OCI-LY7 (cell line): ENCODE results near the gene SLC25A1. TPM values are rescaled to one million over a fixed set of nuclear protein-coding genes. Genes with fewer than 3 reads are reported as not detected.

Experiments
- BruUV-seq: library from RNA; stranded (reverse); fragments of 400-500 nt; replicated peaks from 2 replicates; lab custom pipeline; 2021; lab: Mats Ljungman, UMichigan
- CTCF ChIA-PET: fragments of 300-600 bp; sonication (Branson Sonifier 250); formaldehyde crosslinking; loops from one replicate; lab custom pipeline; 2022; ENCODE audit warnings: antibody characterized with exemption; ENCODE audit not compliant: unreplicated experiment; lab: Charles Lee
- POLR2A ChIA-PET: fragments of 300-600 bp; sonication (Branson Sonifier 250); formaldehyde crosslinking; loops from one replicate; lab custom pipeline; 2022; ENCODE audit warnings: antibody characterized with exemption; lab: Charles Lee
- DNase-seq: peaks from one replicate; pipeline ENCODE4 v3.0.0-alpha.2; 2015; ENCODE audit warnings: low spot score
- H2AFZ ChIP-seq: fragments of 200-600 bp; sonication (generic), shearing (Covaris generic); 2 replicates; pipeline ENCODE4 v1.6.1; 2014; ENCODE audit warnings: mild to moderate bottlenecking, antibody characterized with exemption, low read length, moderate library complexity
- H3K27ac ChIP-seq: fragments of 200-600 bp; sonication (generic); 2 replicates; pipeline ENCODE4 v1.5.1; 2014; ENCODE audit warnings: mixed run types, low read depth, mild to moderate bottlenecking, moderate library complexity, low read length, inconsistent platforms; ENCODE audit not compliant: poor library complexity, severe bottlenecking
- H3K36me3 ChIP-seq: fragments of 200-600 bp; sonication (generic); 2 replicates; pipeline ENCODE4 v1.6.1; 2014; ENCODE audit warnings: mild to moderate bottlenecking, antibody characterized with exemption, low read length, moderate library complexity, mixed read lengths; ENCODE audit not compliant: insufficient read depth
- H3K4me1 ChIP-seq: fragments of 200-600 bp; sonication (generic); 2 replicates; pipeline ENCODE4 v1.5.1; 2014; ENCODE audit warnings: mild to moderate bottlenecking, low read length; ENCODE audit not compliant: insufficient read depth, poor library complexity, severe bottlenecking
- H3K4me2 ChIP-seq: fragments of 200-600 bp; sonication (generic); 2 replicates; pipeline ENCODE4 v1.6.1; 2014; ENCODE audit warnings: mild to moderate bottlenecking, low read length
- H3K4me3 ChIP-seq: fragments of 200-600 bp; sonication (generic); 2 replicates; pipeline ENCODE4 v1.5.1; 2014; ENCODE audit warnings: mild to moderate bottlenecking, low read depth, low read length; ENCODE audit not compliant: poor library complexity, severe bottlenecking
- H3K79me2 ChIP-seq: fragments of 200-600 bp; sonication (generic); 2 replicates; pipeline ENCODE4 v1.6.1; 2016; ENCODE audit warnings: low read depth, mild to moderate bottlenecking, low read length, moderate library complexity, mixed read lengths; ENCODE audit not compliant: insufficient read depth
- H3K9me2 ChIP-seq: fragments of 200-600 bp; sonication (generic); 2 replicates; pipeline ENCODE4 v1.6.1; 2016; ENCODE audit warnings: mild to moderate bottlenecking, low read length, mixed read lengths; ENCODE audit not compliant: insufficient read depth
- H3K9me3 ChIP-seq: fragments of 200-600 bp; sonication (generic); 2 replicates; pipeline ENCODE4 v1.6.1; 2014; ENCODE audit warnings: mild to moderate bottlenecking, mixed run types, low read length, mixed read lengths
- H4K20me1 ChIP-seq: fragments of 200-600 bp; sonication (generic); 2 replicates; pipeline ENCODE4 v1.6.1; 2014; ENCODE audit warnings: mild to moderate bottlenecking, antibody characterized with exemption, low read length, moderate library complexity, mixed read lengths; ENCODE audit not compliant: insufficient read depth
- EZH2phosphoT487 ChIP-seq: fragments of 200-600 bp; sonication (generic); IDR thresholded peaks from 2 replicates; pipeline ENCODE4 v1.6.1; 2018; ENCODE audit warnings: low read depth, borderline replicate concordance, mild to moderate bottlenecking, mixed run types, antibody characterized with exemption, low read length, moderate library complexity, mixed read lengths
- intact Hi-C: fragments of 100-400 bp; cut with micrococcal nuclease; formaldehyde crosslinking; loops from one replicate; pipeline ENCODE4 v1.10.0; 2022; ENCODE audit not compliant: unreplicated experiment
- total RNA-seq, 2 experiments: library from RNA; depleted of rRNA in 1 of 2; stranded (reverse); fragments of >200 nt in 1 of 2; shearing (Covaris generic) in 1 of 2; gene quantifications; 2 replicates each; pipeline ENCODE4 v1.2.3, GENCODE V29; 2014 to 2022
- TF ChIP-seq, protein P1 (sequence below): fragments of 200-600 bp; sonication (generic); conservative IDR thresholded peaks from 2 replicates; pipeline ENCODE4 v1.5.1; 2014; ENCODE audit warnings: mild to moderate bottlenecking, antibody characterized with exemption, low read length, moderate library complexity, mixed read lengths

The SLC25A1 gene
- total RNA-seq, 2 experiments from 2014 or later, result 59.5 to 117 TPM

DNA sequence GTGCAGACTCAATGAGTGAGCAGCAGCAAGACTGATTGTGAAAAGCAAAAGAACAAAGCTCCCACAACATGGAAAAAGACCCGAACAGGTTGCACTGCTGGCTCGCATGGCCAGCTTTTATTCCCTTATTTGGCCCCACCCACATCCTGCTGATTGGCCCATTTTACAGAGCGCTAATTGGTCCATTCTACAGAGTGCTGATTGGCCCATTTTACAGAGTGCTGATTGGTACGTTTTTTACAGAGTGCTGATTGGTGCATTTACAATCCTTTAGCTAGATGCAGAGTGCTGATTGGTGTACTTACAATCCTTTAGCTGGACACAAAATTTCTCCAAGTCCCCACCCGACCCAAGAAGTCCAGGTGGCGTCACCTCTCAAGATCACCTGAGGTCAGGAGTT is 15.3 kb upstream of the SLC25A1 start:
- Histone ChIP-seq H3K4me3 (no peak overlapping the region), H3K27ac (no peak overlapping the region), H3K79me2 (no peaks in the 10 kb centered on the region), H2AFZ (no peak overlapping the region), H3K4me1 (peaks cover 9% of the 10 kb centered on the region), H3K4me2 (no peak overlapping the region), H3K36me3 (no peaks in the 10 kb centered on the region), H4K20me1 (no peaks in the 10 kb centered on the region), H3K9me2 (no peaks in the 10 kb centered on the region), H3K9me3 (no peaks in the 10 kb centered on the region)
- no TSS peak for BruUV-seq
- no peak for DNase-seq
- intact Hi-C loops, result no loop called here
- ChIA-PET POLR2A (interaction anchor here (0.6 to 1.2 kb wide), 3 partner anchors 11 to 49 kb away, joined by 3 to 4 read pairs (median 3); partner anchors contain the start of gene SLC25A1), CTCF (no interaction called here)
- TF ChIP-seq EZH2phosphoT487, result no peak
- TF ChIP-seq, protein P1, sequence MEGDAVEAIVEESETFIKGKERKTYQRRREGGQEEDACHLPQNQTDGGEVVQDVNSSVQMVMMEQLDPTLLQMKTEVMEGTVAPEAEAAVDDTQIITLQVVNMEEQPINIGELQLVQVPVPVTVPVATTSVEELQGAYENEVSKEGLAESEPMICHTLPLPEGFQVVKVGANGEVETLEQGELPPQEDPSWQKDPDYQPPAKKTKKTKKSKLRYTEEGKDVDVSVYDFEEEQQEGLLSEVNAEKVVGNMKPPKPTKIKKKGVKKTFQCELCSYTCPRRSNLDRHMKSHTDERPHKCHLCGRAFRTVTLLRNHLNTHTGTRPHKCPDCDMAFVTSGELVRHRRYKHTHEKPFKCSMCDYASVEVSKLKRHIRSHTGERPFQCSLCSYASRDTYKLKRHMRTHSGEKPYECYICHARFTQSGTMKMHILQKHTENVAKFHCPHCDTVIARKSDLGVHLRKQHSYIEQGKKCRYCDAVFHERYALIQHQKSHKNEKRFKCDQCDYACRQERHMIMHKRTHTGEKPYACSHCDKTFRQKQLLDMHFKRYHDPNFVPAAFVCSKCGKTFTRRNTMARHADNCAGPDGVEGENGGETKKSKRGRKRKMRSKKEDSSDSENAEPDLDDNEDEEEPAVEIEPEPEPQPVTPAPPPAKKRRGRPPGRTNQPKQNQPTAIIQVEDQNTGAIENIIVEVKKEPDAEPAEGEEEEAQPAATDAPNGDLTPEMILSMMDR, result no peak

DNA sequence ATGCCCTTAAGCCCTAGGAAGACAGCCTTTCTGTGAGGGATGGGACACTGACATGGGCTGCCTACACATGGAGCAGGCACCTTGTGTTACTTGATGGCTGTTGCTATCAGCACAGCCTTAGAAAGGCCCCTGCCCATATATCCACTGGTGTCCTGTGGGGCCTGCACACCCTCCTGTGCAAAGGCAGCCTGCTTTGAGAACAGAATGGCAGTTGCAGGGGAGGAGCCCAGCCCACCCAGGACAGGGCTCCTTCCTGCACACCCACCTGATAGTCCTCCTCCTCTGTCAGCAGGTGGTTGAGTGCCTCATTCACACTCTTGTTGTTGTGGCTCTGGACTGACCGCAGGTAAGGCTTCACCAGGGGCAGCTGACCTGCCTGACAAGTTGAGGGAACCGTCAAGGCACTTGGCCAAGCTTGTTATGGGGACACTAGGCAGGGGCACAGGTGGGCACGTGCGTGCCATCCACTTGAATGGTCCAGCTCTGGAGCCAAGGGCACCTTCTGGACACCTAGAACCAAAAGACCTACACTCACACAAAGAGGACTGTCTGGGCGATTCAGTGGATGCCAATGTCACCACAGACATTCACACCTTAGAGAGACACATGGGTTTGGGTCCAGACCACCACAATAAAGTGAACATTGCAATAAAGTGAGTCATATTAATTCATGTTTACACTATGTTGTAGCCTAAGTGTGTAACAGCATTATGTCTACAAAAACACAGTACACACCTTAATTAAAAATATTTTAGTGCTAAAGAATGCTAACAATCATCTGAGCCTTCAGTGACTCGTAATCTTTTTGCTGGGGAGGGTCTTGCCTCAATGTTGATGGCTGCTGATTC is 9.4 kb upstream of the SLC25A1 start:
- no peak overlapping the region for H3K4me3 ChIP-seq
- no peak for DNase-seq
- no peaks in the 10 kb centered on the region for H3K36me3 ChIP-seq
- CTCF ChIA-PET, result interaction anchor here (1.2 kb wide), 1 partner anchor 9 kb away, joined by 3 read pairs; the partner anchor contains the start of gene SLC25A1
- no TSS peak for BruUV-seq
- TF ChIP-seq EZH2phosphoT487, result no peak
- TF ChIP-seq, protein P1, result no peak
- no peaks in the 10 kb centered on the region for H4K20me1 ChIP-seq
- no peaks in the 10 kb centered on the region for H3K9me3 ChIP-seq
- intact Hi-C loops, result no loop called here
- POLR2A ChIA-PET, result no interaction called here
- H2AFZ ChIP-seq, result no peak overlapping the region
- no peak overlapping the region for H3K4me2 ChIP-seq
- H3K4me1 ChIP-seq, result peaks cover 17% of the 10 kb centered on the region
- H3K9me2 ChIP-seq, result no peaks in the 10 kb centered on the region
- H3K27ac ChIP-seq, result no peak overlapping the region
- H3K79me2 ChIP-seq, result no peaks in the 10 kb centered on the region
